Measurements from ENCODE around the gene HEPN1. TPM values are rescaled to one million over a fixed set of nuclear protein-coding genes. Genes with fewer than 3 reads are reported as not detected.

The HEPN1 gene
- total and polyA plus RNA-seq, 2 of the 4 experiments (the other 2 are of a cell fraction): not detected

DNA sequence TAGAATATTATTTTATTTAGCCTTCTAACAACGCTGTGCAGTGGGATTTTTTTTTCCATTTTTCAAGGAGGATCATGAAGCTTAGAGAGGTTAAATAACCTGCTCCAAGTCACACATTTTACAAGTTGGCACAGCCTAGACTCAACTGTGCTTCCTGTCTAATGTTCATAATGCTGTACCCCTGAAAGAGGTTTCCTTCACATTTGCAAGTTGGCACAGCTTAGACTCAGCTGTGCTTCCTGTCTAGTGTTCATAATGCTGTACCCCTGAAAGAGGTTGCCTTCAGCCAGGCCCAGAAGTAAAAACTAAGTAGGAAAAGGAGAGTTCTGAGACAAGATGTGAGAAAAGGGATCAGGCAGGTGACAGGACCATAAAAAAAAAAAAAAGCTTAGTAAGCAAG lies 24.7 kb downstream of the HEPN1 start:
- H3K4me2 ChIP-seq (ENCODE audit: low read depth, low read length): no peak overlapping the region
- POLR2A ChIA-PET (ENCODE audit: unreplicated experiment): interaction anchor here (0.8 kb wide), 1 partner anchor 9 kb away, joined by 3 read pairs; no protein-coding TSS in a partner anchor
- H3K36me3 ChIP-seq (ENCODE audit: control insufficient read depth, insufficient read depth, low read length): no peaks in the 10 kb centered on the region
- no peak overlapping the region for H2AFZ ChIP-seq (replicated peaks; ENCODE audit: low read length, poor library complexity)
- no peak overlapping the region for H4K5ac ChIP-seq (ENCODE audit: low read depth, low read length)
- H3K9ac ChIP-seq (ENCODE audit: low read depth, low read length): no peak overlapping the region
- dilution Hi-C loops (cut with HindIII; ENCODE audit: low sequenced_read_pairs, unreplicated experiment): no loop called here
- no peak overlapping the region for H2BK5ac ChIP-seq (ENCODE audit: low read depth, low read length, poor library complexity, severe bottlenecking)
- no peak for TF ChIP-seq RAD21 (IDR thresholded peaks at IDR 0.05; ENCODE audit: low read length)
- TF ChIP-seq MAFK (IDR thresholded peaks at IDR 0.05; ENCODE audit: low read depth, low read length): no peak
- TF ChIP-seq RCOR1 (IDR thresholded peaks at IDR 0.05; ENCODE audit: insufficient replicate concordance, low read length): no peak
- no peak for TF ChIP-seq SMC3 (IDR thresholded peaks at IDR 0.05; ENCODE audit: low read depth, low read length)
- TF ChIP-seq BHLHE40 (IDR thresholded peaks at IDR 0.05; ENCODE audit: low read depth, low read length): no peak
- no peak for TF ChIP-seq CEBPB (IDR thresholded peaks at IDR 0.05; ENCODE audit: low read depth, low read length)
- no peak for TF ChIP-seq MAZ (IDR thresholded peaks at IDR 0.05; ENCODE audit: borderline replicate concordance, low read depth, low read length)
- TF ChIP-seq, protein P1, sequence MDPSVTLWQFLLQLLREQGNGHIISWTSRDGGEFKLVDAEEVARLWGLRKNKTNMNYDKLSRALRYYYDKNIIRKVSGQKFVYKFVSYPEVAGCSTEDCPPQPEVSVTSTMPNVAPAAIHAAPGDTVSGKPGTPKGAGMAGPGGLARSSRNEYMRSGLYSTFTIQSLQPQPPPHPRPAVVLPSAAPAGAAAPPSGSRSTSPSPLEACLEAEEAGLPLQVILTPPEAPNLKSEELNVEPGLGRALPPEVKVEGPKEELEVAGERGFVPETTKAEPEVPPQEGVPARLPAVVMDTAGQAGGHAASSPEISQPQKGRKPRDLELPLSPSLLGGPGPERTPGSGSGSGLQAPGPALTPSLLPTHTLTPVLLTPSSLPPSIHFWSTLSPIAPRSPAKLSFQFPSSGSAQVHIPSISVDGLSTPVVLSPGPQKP (IDR thresholded peaks at IDR 0.05; ENCODE audit: borderline replicate concordance, low read depth, low read length): no peak
- no peak for TF ChIP-seq FOS (IDR thresholded peaks at IDR 0.05; ENCODE audit: low read depth, low read length)
- TF ChIP-seq CHD1 (IDR thresholded peaks at IDR 0.05; ENCODE audit: low read depth, low read length): no peak
- TF ChIP-seq, protein P2, sequence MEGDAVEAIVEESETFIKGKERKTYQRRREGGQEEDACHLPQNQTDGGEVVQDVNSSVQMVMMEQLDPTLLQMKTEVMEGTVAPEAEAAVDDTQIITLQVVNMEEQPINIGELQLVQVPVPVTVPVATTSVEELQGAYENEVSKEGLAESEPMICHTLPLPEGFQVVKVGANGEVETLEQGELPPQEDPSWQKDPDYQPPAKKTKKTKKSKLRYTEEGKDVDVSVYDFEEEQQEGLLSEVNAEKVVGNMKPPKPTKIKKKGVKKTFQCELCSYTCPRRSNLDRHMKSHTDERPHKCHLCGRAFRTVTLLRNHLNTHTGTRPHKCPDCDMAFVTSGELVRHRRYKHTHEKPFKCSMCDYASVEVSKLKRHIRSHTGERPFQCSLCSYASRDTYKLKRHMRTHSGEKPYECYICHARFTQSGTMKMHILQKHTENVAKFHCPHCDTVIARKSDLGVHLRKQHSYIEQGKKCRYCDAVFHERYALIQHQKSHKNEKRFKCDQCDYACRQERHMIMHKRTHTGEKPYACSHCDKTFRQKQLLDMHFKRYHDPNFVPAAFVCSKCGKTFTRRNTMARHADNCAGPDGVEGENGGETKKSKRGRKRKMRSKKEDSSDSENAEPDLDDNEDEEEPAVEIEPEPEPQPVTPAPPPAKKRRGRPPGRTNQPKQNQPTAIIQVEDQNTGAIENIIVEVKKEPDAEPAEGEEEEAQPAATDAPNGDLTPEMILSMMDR (conservative IDR thresholded peaks at IDR 0.05; ENCODE audit: low read depth, low read length): no peak
- no peak for TF ChIP-seq NFE2L2 (IDR thresholded peaks at IDR 0.05; ENCODE audit: low read depth, low read length)
- no peak overlapping the region for H3K4ac ChIP-seq (ENCODE audit: low read depth, low read length)
- H2AK5ac ChIP-seq (ENCODE audit: low read depth, low read length): no peak overlapping the region
- no peak overlapping the region for H3K27ac ChIP-seq (ENCODE audit: insufficient read depth, low read length)
- no peak overlapping the region for H4K91ac ChIP-seq (ENCODE audit: insufficient read depth, low read depth, low read length)
- no peaks in the 10 kb centered on the region for H3K27me3 ChIP-seq (ENCODE audit: control insufficient read depth, insufficient read depth, low read length)
- H3K18ac ChIP-seq (ENCODE audit: low read depth, low read length): no peak overlapping the region
- H3K23ac ChIP-seq (ENCODE audit: low read depth, low read length): no peak overlapping the region
- intact Hi-C loops (cut with micrococcal nuclease): no loop called here
- DNase-seq (no peak), ATAC-seq (ENCODE audit: low read depth) (no peak)
- no peak overlapping the region for H3K14ac ChIP-seq (replicated peaks; ENCODE audit: low read depth, low read length)
- no peak overlapping the region for H2BK15ac ChIP-seq (ENCODE audit: low read depth, low read length)
- no peaks in the 10 kb centered on the region for H3K79me1 ChIP-seq (ENCODE audit: low read depth in 1 of 2, low read length in 2 of 2)
- in situ Hi-C loops (cut with MboI; ENCODE audit: low sequenced_read_pairs): no loop called here
- no peaks in the 10 kb centered on the region for H4K20me1 ChIP-seq (ENCODE audit: insufficient read depth, low read length)
- H3K4me1 ChIP-seq (ENCODE audit: control insufficient read depth, insufficient read depth, low read length): 0 out of 2 replicates have a peak, but pooled peaks cover 2% of the 10 kb centered on the region
- no peak overlapping the region for H2AK9ac ChIP-seq (replicated peaks; ENCODE audit: low read depth, low read length, poor library complexity)
- CTCF ChIA-PET: interaction anchor here (1.5 to 1.6 kb wide), 2 partner anchors 9 to 67 kb away, joined by 5 to 6 read pairs; no protein-coding TSS in a partner anchor
- no CpG with 5 or more reads among the region's 1 CpG for WGBS, 2 experiments (ENCODE audit: extremely low coverage in 2 of 2, insufficient read length in 1 of 2)
- H3K9me3 ChIP-seq (ENCODE audit: control insufficient read depth, insufficient read depth, low read length): no peaks in the 10 kb centered on the region
- H2BK120ac ChIP-seq (ENCODE audit: low read depth, low read length): no peak overlapping the region
- no TSS peak for BruUV-seq (replicated peaks)
- no peaks in the 10 kb centered on the region for H3K9me1 ChIP-seq (ENCODE audit: insufficient read depth, low read length)
- H4K8ac ChIP-seq (ENCODE audit: low read depth in 2 of 2, low read length in 2 of 2): no peak overlapping the region
- H2BK20ac ChIP-seq (ENCODE audit: low read depth, low read length): no peak overlapping the region
- H3K56ac ChIP-seq (ENCODE audit: extremely low read depth, insufficient read depth, low read length): no peak overlapping the region
- H3K4me3 ChIP-seq (ENCODE audit: insufficient read depth, low read depth, low read length): no peak overlapping the region

Data from IMR-90 (cell line).